ENCODE results near the gene TDP1.
A peak's percentile ranks its signal among the peaks of the same experiment; 100 is the strongest.

Gene TDP1

DNA sequence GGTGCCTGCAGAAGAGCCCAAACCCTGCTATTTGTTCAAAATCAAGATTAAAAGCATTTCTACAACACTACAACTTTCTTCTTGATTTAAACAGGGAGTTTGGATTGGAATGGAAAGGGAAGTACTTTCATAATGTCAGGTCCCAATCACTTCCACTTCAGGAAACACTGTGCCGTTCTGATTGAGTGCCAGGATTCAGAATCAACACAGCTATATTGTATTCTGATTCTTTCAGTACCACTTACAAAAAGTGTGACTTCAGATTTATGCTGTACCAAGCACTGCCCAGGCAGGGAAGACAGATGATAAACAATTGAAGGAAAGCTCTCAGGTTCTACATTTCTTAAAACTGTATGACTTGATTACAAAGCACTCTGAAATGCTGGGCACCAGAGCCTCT is 3.2 kb downstream of the TDP1 start:
- H3K4me1 ChIP-seq (ENCODE audit: insufficient read depth, low read length) = peaks cover 30% of the 10 kb centered on the region
- peaks cover 18% of the 10 kb centered on the region; the same call in 1 of the 2 replicates for H4K20me1 ChIP-seq (ENCODE audit: insufficient read depth, low read length)
- no peak overlapping the region for H3K27ac ChIP-seq (ENCODE audit: low read length)
- ATAC-seq (ENCODE audit: insufficient read depth, low read depth) (no peak), DNase-seq (no peak)
- no peak overlapping the region for H3K4me3 ChIP-seq (ENCODE audit: low read depth in 1 of 2, low read length in 2 of 2)
- TF ChIP-seq CTCF (IDR thresholded peaks at IDR 0.05; ENCODE audit: borderline replicate concordance, extremely low read depth, low read length, poor library complexity, severe bottlenecking) (no peak), EZH2 (IDR thresholded peaks at IDR 0.05; ENCODE audit: borderline replicate concordance, low read depth, low read length, severe bottlenecking) (no peak)
- no peaks in the 10 kb centered on the region for H3K27me3 ChIP-seq (ENCODE audit: insufficient read depth, low read length, poor library complexity)
- no peak overlapping the region for H2AFZ ChIP-seq (ENCODE audit: low read depth, low read length)
- peaks cover 11% of the 10 kb centered on the region for H3K9me3 ChIP-seq (ENCODE audit: insufficient read depth, low read length, severe bottlenecking)
- H3K4me2 ChIP-seq (ENCODE audit: insufficient read depth, low read length) = no peak overlapping the region
- H3K79me2 ChIP-seq (ENCODE audit: insufficient read depth, low read length) = peaks cover 83% of the 10 kb centered on the region
- no peak overlapping the region for H3K9ac ChIP-seq (ENCODE audit: low read depth, low read length)
- H3K36me3 ChIP-seq (ENCODE audit: insufficient read depth, low read length) = peaks cover 65% of the 10 kb centered on the region

DNA sequence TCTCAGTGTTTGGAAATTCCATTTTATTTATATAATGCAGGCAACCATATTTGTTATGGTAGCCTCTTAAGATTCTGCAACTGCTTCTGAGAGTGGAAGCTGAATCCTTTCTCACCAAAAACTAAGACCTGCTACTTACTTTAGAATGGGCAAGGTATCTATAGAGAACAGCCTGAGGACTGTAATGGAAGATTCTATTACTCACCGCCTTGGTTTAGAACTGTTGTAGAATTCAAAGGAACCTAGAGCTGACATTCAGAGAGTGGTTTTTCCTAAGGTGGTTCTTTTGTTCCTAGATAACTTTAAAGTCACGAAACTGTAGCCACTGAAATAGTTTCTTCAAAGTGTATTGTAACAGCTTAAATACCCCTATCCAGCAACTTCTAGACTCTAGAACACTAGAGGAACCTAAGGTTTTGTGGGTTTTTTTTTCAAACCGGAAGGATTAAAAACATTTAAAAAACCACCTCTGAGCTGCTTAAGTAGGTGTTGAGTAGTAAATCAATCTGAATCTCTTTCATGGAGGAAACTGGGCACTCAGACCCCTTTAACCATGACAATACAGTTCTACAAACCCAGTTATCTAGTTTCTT is 4.2 kb downstream of the TDP1 start:
- H2AFZ ChIP-seq (ENCODE audit: low read depth, low read length) = no peak overlapping the region
- TF ChIP-seq CTCF (IDR thresholded peaks at IDR 0.05; ENCODE audit: borderline replicate concordance, extremely low read depth, low read length, poor library complexity, severe bottlenecking) (no peak), EZH2 (IDR thresholded peaks at IDR 0.05; ENCODE audit: borderline replicate concordance, low read depth, low read length, severe bottlenecking) (no peak)
- no peak overlapping the region for H3K9ac ChIP-seq (ENCODE audit: low read depth, low read length)
- H3K27ac ChIP-seq (ENCODE audit: low read length) = no peak overlapping the region
- H3K79me2 ChIP-seq (ENCODE audit: insufficient read depth, low read length) = peaks cover 83% of the 10 kb centered on the region
- no peaks in the 10 kb centered on the region for H3K27me3 ChIP-seq (ENCODE audit: insufficient read depth, low read length, poor library complexity)
- H4K20me1 ChIP-seq (ENCODE audit: insufficient read depth, low read length) = peaks cover 18% of the 10 kb centered on the region; the same call in 1 of the 2 replicates
- no peak overlapping the region for H3K4me3 ChIP-seq (ENCODE audit: low read depth in 1 of 2, low read length in 2 of 2)
- peaks cover 75% of the 10 kb centered on the region for H3K36me3 ChIP-seq (ENCODE audit: insufficient read depth, low read length)
- peaks cover 26% of the 10 kb centered on the region for H3K4me1 ChIP-seq (ENCODE audit: insufficient read depth, low read length)
- H3K9me3 ChIP-seq (ENCODE audit: insufficient read depth, low read length, severe bottlenecking) = peaks cover 11% of the 10 kb centered on the region
- DNase-seq = no peak
- H3K4me2 ChIP-seq (ENCODE audit: insufficient read depth, low read length) = no peak overlapping the region
- no peak for ATAC-seq (ENCODE audit: insufficient read depth, low read depth)

- Histone ChIP-seq H3K36me3 (ENCODE audit: insufficient read depth, low read length) (peaks cover 83% of the 10 kb centered on the region), H3K4me3 (ENCODE audit: low read depth in 1 of 2, low read length in 2 of 2) (no peak overlapping the region), H4K20me1 (ENCODE audit: insufficient read depth, low read length) (peaks cover 18% of the 10 kb centered on the region; the same call in 1 of the 2 replicates), H3K27me3 (ENCODE audit: insufficient read depth, low read length, poor library complexity) (no peaks in the 10 kb centered on the region), H3K79me2 (ENCODE audit: insufficient read depth, low read length) (peaks cover 82% of the 10 kb centered on the region), H3K9me3 (ENCODE audit: insufficient read depth, low read length, severe bottlenecking) (peaks cover 11% of the 10 kb centered on the region), H3K9ac (ENCODE audit: low read depth, low read length) (no peak overlapping the region), H2AFZ (ENCODE audit: low read depth, low read length) (no peak overlapping the region), H3K4me2 (ENCODE audit: insufficient read depth, low read length) (0 out of 2 replicates have a peak overlapping the region, but pooled peaks have one; percentile 12), H3K27ac (ENCODE audit: low read length) (no peak overlapping the region), H3K4me1 (ENCODE audit: insufficient read depth, low read length) (peaks cover 26% of the 10 kb centered on the region)
- ATAC-seq (ENCODE audit: insufficient read depth, low read depth) (no peak), DNase-seq (no peak)
- TF ChIP-seq EZH2 (IDR thresholded peaks at IDR 0.05; ENCODE audit: borderline replicate concordance, low read depth, low read length, severe bottlenecking) (no peak), CTCF (IDR thresholded peaks at IDR 0.05; ENCODE audit: borderline replicate concordance, extremely low read depth, low read length, poor library complexity, severe bottlenecking) (no peak)
Measured at GRCh38 chr14:89960914-89961313, 5.2 kb downstream of the TDP1 start.
